Stimulated activated CD4-positive, alpha-beta T cell treated with anti-CD3 and anti-CD28 coated beads, Interleukin-1b, Interleukin-23, amount 100 ng/mL, for 48 hours (primary cell): Measurements from ENCODE around the gene CHST3.
"Not testable (repeated sequence)": the region's sequence is repeated elsewhere in the genome, so short reads cannot be mapped to it uniquely, and the experiment has no call there.

Source experiments
- DNase-seq: peaks from one replicate; pipeline ENCODE4 v3.0.0-alpha.2; 2020

CHST3 gene

GRCh38 chr10:72011976-72012512, 47.8 kb downstream of the CHST3 start:
- no peak for DNase-seq

DNA sequence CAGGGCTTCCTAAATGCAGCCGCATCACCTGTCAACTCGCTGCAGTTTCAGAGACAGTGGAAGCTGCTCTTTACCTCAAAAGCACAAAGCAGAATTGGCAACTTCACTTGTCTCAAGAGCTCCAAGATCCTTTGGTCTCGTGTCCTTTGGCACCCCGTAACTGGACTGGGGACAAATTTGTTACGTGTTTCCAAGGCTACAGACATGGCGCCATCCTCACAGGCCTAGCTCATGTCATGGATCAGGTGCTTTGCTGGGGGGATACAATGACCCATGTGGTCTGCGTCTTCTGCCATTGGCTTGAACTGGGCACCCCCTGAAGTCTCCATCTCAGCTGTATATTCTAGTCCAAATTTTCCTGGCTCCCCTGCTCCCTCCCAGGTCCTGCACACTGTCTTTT, 48.6 kb downstream of the CHST3 start:
- DNase-seq: no peak

DNA sequence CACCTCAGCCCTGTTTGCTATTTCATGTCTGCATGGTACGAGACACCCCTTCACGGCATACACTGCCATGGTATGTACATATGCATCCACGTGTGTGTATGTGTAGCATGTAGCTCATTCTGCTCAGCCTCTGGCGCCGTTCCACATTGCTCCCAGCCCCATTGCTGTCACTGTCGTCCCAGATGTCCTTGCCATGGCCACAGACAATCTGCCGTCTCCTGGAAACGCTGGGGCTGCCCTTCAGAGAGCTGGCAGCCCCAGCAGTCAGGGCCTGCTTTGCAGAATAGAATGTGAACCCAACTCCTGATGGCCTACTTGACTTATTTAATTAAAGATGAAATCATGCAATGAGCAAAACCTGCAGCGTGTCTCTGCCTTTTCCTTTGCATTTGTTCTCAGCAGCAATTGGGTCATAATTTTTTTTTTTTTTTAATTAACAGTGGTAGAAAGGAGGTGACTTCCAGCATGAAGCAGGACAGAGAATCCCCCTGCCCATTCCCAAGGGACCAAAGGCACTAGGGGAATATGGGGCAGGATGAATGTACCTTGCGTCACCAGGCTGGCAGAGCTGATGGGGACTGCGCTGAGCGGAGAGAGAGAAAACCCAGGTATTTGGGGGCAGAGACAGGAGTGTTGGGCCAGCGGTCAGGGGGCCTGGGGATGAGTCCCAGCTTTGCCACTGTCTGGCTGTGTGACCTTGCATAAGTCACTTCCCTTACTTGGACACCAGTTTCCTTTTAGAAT, 49.2 kb downstream of the CHST3 start:
- no peak for DNase-seq

- no peak for DNase-seq
Measured at GRCh38 chr10:72014197-72014596, 50.0 kb downstream of the CHST3 start.

- DNase-seq: no peak
Measured at GRCh38 chr10:72014785-72015480, 50.7 kb downstream of the CHST3 start.

DNA sequence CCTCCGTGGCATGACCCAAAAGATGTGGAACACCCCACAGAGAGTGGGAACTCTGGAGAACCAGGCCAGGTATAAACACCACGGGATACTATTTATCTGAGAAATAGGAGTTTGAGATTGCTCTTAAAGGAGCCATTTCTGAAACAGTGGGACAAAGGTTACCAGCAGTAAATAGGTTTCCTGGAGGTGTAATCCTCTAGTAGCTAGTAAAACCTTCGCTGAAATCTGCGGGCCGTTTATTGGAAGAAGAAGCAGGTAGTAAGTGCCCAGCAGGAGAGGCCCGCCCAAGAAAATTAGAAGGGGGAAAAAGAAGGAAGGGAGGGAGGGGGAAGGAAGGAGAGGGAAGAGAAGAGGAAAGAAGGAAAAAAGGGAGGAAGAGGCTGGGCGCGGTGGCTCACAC, 51.6 kb downstream of the CHST3 start:
- no peak for DNase-seq

DNA sequence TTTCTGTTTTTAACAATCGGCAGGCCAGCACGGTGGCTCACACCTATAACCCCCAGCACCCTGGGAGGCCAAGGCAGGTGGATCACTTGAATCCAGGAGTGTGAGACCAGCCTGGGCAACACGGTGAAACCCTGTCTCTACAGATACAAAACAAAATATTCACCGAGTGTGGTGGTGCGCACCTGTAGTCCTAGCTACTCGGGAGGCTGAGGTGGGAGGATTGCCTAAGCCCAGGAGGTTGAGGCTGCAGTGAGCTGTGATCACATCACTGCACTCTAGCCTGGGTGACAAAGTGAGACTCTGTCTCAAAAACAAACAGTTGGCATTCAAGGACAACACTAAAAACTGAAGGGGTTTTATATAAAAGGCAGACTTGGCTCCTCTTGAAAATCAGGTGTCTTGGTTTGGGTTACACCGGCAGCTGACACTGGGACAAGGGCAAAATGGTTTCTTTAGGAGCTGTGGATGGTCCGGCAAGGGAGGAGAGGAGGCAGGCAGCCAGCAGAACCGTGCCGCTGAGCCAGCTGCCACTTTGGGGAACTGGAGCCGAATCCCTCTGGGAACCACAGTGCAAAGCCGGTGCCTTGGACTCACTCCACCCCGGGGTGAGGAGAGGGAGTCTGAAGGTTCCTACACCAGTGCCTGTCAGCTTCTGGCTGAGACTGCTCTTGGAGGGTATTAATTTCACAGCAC, 52.6 kb downstream of the CHST3 start:
- DNase-seq: no peak

DNA sequence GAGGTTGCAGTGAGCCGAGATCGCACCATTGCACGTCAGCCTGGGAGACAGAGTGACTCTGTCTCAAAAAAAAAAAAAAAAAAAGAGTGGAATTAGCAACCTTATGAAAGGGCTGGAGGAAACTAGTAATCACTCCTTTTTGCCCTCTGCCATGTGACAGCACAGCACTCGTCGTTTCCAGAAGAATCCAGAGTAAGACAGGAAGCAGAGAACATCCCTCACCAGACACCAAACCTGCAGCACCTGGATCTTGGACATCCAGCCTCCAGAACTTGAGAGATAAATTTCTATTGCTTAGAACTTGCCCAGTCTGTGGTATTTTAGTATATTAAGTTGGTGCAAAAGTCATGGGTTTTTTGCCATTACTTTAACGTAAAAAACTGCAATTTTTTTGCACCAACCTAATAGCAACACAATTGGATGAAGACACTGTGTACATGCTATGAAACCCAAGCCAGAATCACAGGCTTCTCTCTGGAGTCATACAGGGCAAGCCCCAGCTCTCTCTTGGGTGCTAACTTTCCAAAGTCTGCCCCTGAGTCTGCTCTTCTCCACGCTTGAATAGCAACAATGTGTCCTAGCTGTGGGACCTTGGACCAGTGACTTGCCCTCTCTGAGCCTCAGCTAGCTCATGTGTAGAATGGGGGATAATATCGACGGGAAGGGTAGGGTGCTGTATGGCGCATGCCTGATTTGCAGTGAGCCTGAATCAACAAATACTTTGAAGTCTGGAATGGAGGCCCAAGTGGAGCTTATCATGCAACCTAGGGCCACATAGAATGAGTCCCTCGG, 55.1 kb downstream of the CHST3 start:
- DNase-seq: no peak

DNA sequence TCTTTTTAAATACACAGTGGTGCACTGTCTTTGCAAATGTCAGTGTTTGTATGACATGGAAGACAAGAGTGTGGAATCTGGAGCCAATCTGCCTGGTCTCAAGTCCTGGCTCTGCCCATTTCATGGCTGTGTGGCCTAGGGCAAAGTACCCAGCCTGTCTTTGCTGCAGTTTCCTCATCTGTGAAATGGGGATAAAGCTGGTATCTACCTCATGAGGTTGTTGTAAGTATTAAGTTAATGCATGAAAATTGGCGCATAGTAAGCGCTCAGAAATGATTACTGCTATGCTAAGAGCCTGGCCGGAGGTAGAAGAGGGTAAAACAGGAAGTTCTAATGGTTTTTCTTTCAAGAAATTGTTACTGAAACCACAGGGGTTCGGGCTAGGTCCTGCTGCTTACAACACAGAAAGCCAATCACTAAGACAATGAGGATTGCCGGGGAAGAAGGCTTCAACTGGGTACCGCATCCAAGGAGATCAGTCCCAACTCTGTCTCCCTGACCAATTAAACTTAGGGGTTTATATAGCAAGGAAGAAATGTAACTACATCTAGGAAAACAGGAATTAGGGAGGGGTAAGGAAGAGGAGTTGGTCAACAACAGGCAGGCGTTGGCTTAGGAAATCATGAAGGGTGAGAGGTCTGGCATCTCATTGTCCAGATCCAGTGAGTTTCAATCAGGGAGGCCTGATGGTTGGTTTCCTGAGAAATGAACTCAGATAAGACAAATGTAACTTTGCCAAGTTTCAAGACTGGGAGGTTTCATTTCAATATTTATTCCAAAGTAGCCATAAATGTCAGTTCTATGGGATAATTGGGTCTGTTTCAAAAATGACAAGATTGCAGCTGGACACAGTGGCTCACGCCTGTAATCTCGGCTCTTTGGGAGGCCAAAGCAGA, 57.0 kb downstream of the CHST3 start:
- DNase-seq: no peak

GRCh38 chr10:72022228-72022627, 58.0 kb downstream of the CHST3 start:
- DNase-seq: no peak

GRCh38 chr10:72024596-72024995, 60.4 kb downstream of the CHST3 start:
- DNase-seq: no peak

DNA sequence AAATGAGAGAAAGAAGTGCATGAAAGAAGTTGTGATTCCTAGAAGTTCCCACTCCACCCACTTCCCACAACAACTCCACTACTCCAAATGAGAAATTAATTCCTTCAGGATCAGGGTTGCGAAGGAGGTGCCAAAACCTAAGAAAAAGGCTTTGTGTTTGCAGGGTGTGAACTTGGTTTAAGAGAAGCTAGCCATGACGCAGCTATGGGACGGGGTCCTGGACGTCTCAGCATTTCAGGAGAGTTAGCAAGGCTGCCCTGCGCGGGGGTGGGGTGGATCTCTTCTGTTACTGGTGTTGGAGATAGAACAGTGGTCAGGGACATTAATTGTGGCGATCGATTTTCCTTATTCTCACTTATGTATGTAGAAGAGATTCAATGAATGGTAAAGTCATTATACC, 61.2 kb downstream of the CHST3 start:
- no peak for DNase-seq

DNA sequence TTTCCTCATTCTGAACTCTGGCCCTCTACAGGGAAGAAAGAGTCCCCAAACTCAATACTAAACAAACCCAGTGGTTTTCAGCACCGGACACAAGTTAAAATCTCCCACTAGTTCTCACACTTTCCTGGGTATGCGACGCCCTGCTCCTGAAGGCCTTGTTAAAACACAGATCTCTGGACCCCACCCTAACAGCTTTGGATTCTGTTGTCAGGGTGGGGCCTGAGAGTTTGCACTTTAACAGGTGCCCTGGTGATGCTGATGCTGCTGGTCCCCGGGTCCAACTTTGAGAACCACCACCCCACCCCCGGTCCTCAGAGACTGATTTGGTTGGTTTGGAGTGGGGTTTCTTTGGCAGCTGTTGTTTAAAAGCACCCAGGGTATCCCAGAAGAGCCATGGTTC, 61.6 kb downstream of the CHST3 start:
- DNase-seq: no peak

DNA sequence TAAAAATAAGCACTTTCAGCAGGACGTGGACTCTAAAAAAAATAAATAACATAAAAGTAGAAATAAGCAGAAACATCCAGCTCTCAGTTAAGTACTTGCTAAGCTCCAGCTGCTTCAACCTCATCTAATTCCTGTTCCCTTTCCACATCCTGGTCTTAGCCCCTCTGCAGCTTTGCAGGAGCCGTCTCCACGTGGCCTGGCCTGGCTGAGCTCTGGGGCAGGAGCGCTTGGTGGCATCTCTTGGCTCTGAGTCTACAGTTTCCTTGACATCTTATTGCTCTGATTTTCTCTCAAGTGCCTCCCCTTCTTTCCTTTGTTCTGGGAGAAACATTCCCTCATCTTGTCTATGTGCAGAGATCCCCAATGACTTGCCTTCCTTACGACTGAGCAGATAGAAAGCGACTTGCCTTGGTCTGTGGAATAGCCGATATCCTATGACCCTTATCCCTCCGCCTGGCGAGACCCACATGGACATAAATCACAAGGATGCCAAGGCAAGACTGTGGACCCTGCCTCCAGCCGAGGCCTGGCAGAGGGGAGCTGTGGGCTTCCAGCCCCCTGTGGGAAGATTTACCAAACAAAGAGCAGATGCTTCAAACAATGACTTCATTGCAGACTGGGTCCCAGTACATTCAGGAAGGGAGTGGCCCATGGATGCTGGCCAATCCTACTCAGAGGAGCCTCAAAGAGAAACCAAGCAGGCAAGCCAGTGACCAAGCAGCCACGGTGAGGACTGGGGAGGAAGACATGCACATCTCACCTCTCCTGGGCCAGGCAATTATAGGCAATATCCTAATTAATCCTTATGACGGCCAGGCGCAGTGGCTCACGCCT, 62.3 kb downstream of the CHST3 start:
- DNase-seq: no peak

- no peak for DNase-seq
Measured at GRCh38 chr10:72027498-72027897, 63.3 kb downstream of the CHST3 start.

GRCh38 chr10:72029414-72029813, 65.2 kb downstream of the CHST3 start:
- no peak for DNase-seq

- DNase-seq: no peak
Measured at GRCh38 chr10:72030762-72031543, 66.8 kb downstream of the CHST3 start.

GRCh38 chr10:72031706-72032105, 67.5 kb downstream of the CHST3 start:
- DNase-seq: no peak

- DNase-seq: not testable (repeated sequence)
Measured at GRCh38 chr10:72032409-72033162, 68.4 kb downstream of the CHST3 start.
